HEK293 (cell line): Measurements from ENCODE around the gene ELAVL1.
A peak's percentile ranks its signal among the peaks of the same experiment; 100 is the strongest.

Experiments used
- BCL11A ChIP-seq: fragments of 450-650 bp; formaldehyde crosslinking; IDR thresholded peaks from 2 replicates; pipeline ENCODE4 v1.5.1; 2016; ENCODE audit warnings: low read depth, missing biosample characterization, missing genetic modification characterization
- FEZF1 ChIP-seq: fragments of 450-650 bp; formaldehyde crosslinking; IDR thresholded peaks from 2 replicates; pipeline ENCODE4 v1.5.1; 2016; ENCODE audit warnings: missing biosample characterization, missing genetic modification characterization
- HOXA7 ChIP-seq: sonication (generic); formaldehyde crosslinking; IDR thresholded peaks from 2 replicates; pipeline ENCODE4 v1.8.1; 2022; ENCODE audit warnings: missing genetic modification reagents, borderline replicate concordance
- KLF16 ChIP-seq: fragments of 450-650 bp; formaldehyde crosslinking; IDR thresholded peaks from 2 replicates; pipeline ENCODE4 v1.5.1; 2017; ENCODE audit warnings: missing biosample characterization, missing genetic modification characterization
- OVOL3 ChIP-seq: fragments of 450-650 bp; formaldehyde crosslinking; IDR thresholded peaks from 2 replicates; pipeline ENCODE4 v1.5.1; 2016; ENCODE audit warnings: missing biosample characterization, missing genetic modification characterization
- SCRT2 ChIP-seq: fragments of 450-650 bp; formaldehyde crosslinking; IDR thresholded peaks from 2 replicates; pipeline ENCODE4 v1.5.1; 2016; ENCODE audit warnings: missing biosample characterization, missing genetic modification characterization
- ZBTB6 ChIP-seq: fragments of 450-650 bp; formaldehyde crosslinking; IDR thresholded peaks from 2 replicates; pipeline ENCODE4 v1.5.1; 2017; ENCODE audit warnings: missing biosample characterization, missing genetic modification characterization
- ZNF112 ChIP-seq: fragments of 450-650 bp; formaldehyde crosslinking; IDR thresholded peaks from 2 replicates; pipeline ENCODE4 v1.5.0; 2017; ENCODE audit warnings: missing biosample characterization, missing genetic modification characterization
- ZNF19 ChIP-seq: fragments of 450-650 bp; formaldehyde crosslinking; IDR thresholded peaks from 2 replicates; pipeline ENCODE4; 2016; ENCODE audit warnings: missing biosample characterization, missing genetic modification characterization, low read depth
- ZNF274 ChIP-seq, 2 experiments: fragments of 200-500 bp in 1 of 2; fragments of 450-650 bp in 1 of 2; sonication (Bioruptor generic) in 1 of 2; formaldehyde crosslinking in 1 of 2; IDR thresholded peaks; 2 replicates each; pipeline versions ENCODE4 v1.5.1 to v1.6.1; 2014 to 2016; ENCODE audit warnings: borderline replicate concordance in 1 of 2, inconsistent platforms in 1 of 2, low read length in 1 of 2, missing biosample characterization in 1 of 2, missing genetic modification characterization in 1 of 2
- ZNF362 ChIP-seq: fragments of 450-650 bp; formaldehyde crosslinking; IDR thresholded peaks from 2 replicates; pipeline ENCODE4 v1.5.1; 2016; ENCODE audit warnings: missing biosample characterization, missing genetic modification characterization
- ZNF394 ChIP-seq: fragments of 450-650 bp; formaldehyde crosslinking; IDR thresholded peaks from 2 replicates; pipeline ENCODE4 v1.5.1; 2016; ENCODE audit warnings: missing biosample characterization, missing genetic modification characterization, mild to moderate bottlenecking, moderate library complexity, borderline replicate concordance
- ZNF48 ChIP-seq: fragments of 450-650 bp; formaldehyde crosslinking; IDR thresholded peaks from 2 replicates; pipeline ENCODE4 v1.5.1; 2016; ENCODE audit warnings: missing biosample characterization, missing genetic modification characterization
- ZNF571 ChIP-seq: fragments of 450-650 bp; formaldehyde crosslinking; IDR thresholded peaks from 2 replicates; pipeline ENCODE4 v1.5.0; 2017; ENCODE audit warnings: missing biosample characterization, missing genetic modification characterization
- ZNF624 ChIP-seq: fragments of 450-650 bp; formaldehyde crosslinking; IDR thresholded peaks from 2 replicates; pipeline ENCODE4 v1.5.1; 2017; ENCODE audit warnings: missing biosample characterization, missing genetic modification characterization
- ZNF626 ChIP-seq: fragments of 450-650 bp; sonication (Bioruptor Pico); formaldehyde crosslinking; IDR thresholded peaks from 2 replicates; pipeline ENCODE4 v1.5.1; 2018; ENCODE audit warnings: missing biosample characterization, missing genetic modification characterization, inconsistent platforms
- ZNF660 ChIP-seq: fragments of 450-650 bp; IDR thresholded peaks from 2 replicates; pipeline ENCODE4 v1.5.1; 2018; ENCODE audit warnings: missing biosample characterization, mild to moderate bottlenecking, missing genetic modification characterization
- ZNF664 ChIP-seq: fragments of 450-650 bp; formaldehyde crosslinking; IDR thresholded peaks from 2 replicates; pipeline ENCODE4 v1.5.1; 2016; ENCODE audit warnings: missing biosample characterization, missing genetic modification characterization
- ZNF704 ChIP-seq: fragments of 450-650 bp; formaldehyde crosslinking; IDR thresholded peaks from 2 replicates; pipeline ENCODE4 v1.5.1; 2016; ENCODE audit warnings: missing biosample characterization, missing genetic modification characterization
- ZNF747 ChIP-seq: fragments of 450-650 bp; formaldehyde crosslinking; IDR thresholded peaks from 2 replicates; pipeline ENCODE4 v1.5.1; 2016; ENCODE audit warnings: missing biosample characterization, missing genetic modification characterization
- ZNF837 ChIP-seq: fragments of 450-650 bp; formaldehyde crosslinking; IDR thresholded peaks from 2 replicates; pipeline ENCODE4 v1.5.1; 2016; ENCODE audit warnings: missing biosample characterization, missing genetic modification characterization
- ZXDB ChIP-seq: fragments of 450-650 bp; formaldehyde crosslinking; IDR thresholded peaks from 2 replicates; pipeline ENCODE4 v1.5.1; 2016; ENCODE audit warnings: missing biosample characterization, missing genetic modification characterization
- TF ChIP-seq, protein P1 (sequence below): fragments of 450-650 bp; formaldehyde crosslinking; IDR thresholded peaks from 2 replicates; pipeline ENCODE4 v1.5.1; 2016; ENCODE audit warnings: missing biosample characterization, missing genetic modification characterization, borderline replicate concordance
- TF ChIP-seq, protein P2 (sequence below): fragments of 450-650 bp; formaldehyde crosslinking; IDR thresholded peaks from 2 replicates; pipeline ENCODE4 v1.5.1; 2016; ENCODE audit warnings: missing biosample characterization, missing genetic modification characterization
- TF ChIP-seq, protein P3 (sequence below): fragments of 450-650 bp; formaldehyde crosslinking; IDR thresholded peaks from 2 replicates; pipeline ENCODE4 v1.5.1; 2017; ENCODE audit warnings: missing biosample characterization, missing genetic modification characterization
- TF ChIP-seq, protein P4 (sequence below): fragments of 450-650 bp; formaldehyde crosslinking; IDR thresholded peaks from 2 replicates; pipeline ENCODE4 v1.5.1; 2016; ENCODE audit warnings: missing biosample characterization, missing genetic modification characterization

The ELAVL1 gene

DNA sequence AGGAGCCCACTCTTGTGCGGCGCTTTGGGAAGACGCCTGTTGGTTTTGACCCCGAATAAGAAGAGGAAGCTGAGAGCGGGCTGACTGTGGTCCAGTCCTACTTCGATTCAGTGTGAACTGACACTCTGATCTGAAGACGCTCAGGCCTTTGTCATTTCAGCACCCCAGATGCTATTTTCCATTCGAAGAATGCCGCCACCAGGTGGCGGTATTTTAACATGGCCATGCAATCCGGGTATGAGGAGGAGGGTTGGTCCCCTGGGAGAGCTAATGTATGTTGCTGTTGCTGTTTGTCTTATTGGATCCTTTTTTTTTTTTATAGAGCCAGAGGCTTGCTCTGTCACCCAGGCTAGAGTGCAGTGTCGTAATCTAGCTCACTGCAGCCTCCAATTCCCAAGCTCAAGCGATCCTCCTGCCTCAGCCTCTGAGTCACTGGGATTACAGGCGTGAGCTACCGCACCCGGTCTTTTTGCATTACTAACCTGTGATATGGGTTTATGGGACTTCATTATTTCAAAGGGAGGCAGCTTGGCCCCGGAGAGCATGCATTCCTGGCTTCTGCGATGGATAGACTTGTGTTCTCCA, 61.2 kb downstream of the ELAVL1 start (continued):
- 0 out of 2 replicates have a peak, but pooled peaks have one; percentile 47 for TF ChIP-seq ZNF394 (tag by site-specific recombination)
- no peak; the same call in none of the 2 replicates for TF ChIP-seq ZNF660 (tag by site-specific recombination)
- TF ChIP-seq, protein P1, sequence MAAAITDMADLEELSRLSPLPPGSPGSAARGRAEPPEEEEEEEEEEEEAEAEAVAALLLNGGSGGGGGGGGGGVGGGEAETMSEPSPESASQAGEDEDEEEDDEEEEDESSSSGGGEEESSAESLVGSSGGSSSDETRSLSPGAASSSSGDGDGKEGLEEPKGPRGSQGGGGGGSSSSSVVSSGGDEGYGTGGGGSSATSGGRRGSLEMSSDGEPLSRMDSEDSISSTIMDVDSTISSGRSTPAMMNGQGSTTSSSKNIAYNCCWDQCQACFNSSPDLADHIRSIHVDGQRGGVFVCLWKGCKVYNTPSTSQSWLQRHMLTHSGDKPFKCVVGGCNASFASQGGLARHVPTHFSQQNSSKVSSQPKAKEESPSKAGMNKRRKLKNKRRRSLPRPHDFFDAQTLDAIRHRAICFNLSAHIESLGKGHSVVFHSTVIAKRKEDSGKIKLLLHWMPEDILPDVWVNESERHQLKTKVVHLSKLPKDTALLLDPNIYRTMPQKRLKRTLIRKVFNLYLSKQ (tag by site-specific recombination) = no peak
- no peak; the same call in 1 of the 2 replicates for TF ChIP-seq ZNF664 (tag by site-specific recombination)
- no peak for TF ChIP-seq ZNF362
- TF ChIP-seq KLF16 (tag by site-specific recombination) = no peak
- TF ChIP-seq ZNF837 (tag by site-specific recombination) = no peak
- TF ChIP-seq, protein P2, sequence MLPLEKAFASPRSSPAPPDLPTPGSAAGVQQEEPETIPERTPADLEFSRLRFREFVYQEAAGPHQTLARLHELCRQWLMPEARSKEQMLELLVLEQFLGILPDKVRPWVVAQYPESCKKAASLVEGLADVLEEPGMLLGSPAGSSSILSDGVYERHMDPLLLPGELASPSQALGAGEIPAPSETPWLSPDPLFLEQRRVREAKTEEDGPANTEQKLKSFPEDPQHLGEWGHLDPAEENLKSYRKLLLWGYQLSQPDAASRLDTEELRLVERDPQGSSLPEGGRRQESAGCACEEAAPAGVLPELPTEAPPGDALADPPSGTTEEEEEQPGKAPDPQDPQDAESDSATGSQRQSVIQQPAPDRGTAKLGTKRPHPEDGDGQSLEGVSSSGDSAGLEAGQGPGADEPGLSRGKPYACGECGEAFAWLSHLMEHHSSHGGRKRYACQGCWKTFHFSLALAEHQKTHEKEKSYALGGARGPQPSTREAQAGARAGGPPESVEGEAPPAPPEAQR (tag by site-specific recombination) = 0 out of 2 replicates have a peak, but pooled peaks have one; percentile 31
- TF ChIP-seq ZXDB (tag by site-specific recombination) = no peak; the same call in 1 of the 2 replicates
- TF ChIP-seq ZNF274 (IDR thresholded peaks at IDR 0.05; ENCODE audit: low read length) = no peak
- TF ChIP-seq ZNF274 (tag by site-specific recombination; IDR thresholded peaks at IDR 0.05; ENCODE audit: borderline replicate concordance) = no peak
- peak; percentile 98 for TF ChIP-seq ZBTB6 (tag by site-specific recombination)
- no peak for TF ChIP-seq ZNF571 (tag by site-specific recombination)
- TF ChIP-seq, protein P3, sequence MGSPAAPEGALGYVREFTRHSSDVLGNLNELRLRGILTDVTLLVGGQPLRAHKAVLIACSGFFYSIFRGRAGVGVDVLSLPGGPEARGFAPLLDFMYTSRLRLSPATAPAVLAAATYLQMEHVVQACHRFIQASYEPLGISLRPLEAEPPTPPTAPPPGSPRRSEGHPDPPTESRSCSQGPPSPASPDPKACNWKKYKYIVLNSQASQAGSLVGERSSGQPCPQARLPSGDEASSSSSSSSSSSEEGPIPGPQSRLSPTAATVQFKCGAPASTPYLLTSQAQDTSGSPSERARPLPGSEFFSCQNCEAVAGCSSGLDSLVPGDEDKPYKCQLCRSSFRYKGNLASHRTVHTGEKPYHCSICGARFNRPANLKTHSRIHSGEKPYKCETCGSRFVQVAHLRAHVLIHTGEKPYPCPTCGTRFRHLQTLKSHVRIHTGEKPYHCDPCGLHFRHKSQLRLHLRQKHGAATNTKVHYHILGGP (tag by site-specific recombination) = no peak
- TF ChIP-seq OVOL3 (tag by site-specific recombination) = 0 out of 2 replicates have a peak, but pooled peaks have one; percentile 21
- no peak for TF ChIP-seq ZNF747 (tag by site-specific recombination)
- peak; percentile 62 for TF ChIP-seq SCRT2 (tag by site-specific recombination)
- peak; percentile 15; the same call in 1 of the 2 replicates for TF ChIP-seq BCL11A
- no peak for TF ChIP-seq ZNF48 (tag by site-specific recombination)
- TF ChIP-seq, protein P4, sequence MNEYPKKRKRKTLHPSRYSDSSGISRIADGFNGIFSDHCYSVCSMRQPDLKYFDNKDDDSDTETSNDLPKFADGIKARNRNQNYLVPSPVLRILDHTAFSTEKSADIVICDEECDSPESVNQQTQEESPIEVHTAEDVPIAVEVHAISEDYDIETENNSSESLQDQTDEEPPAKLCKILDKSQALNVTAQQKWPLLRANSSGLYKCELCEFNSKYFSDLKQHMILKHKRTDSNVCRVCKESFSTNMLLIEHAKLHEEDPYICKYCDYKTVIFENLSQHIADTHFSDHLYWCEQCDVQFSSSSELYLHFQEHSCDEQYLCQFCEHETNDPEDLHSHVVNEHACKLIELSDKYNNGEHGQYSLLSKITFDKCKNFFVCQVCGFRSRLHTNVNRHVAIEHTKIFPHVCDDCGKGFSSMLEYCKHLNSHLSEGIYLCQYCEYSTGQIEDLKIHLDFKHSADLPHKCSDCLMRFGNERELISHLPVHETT (tag by site-specific recombination) = peak; percentile 65
- TF ChIP-seq FEZF1 (tag by site-specific recombination) = no peak
- TF ChIP-seq ZNF626 (tag by site-specific recombination) = no peak
- no peak for TF ChIP-seq ZNF624
- TF ChIP-seq HOXA7 (CRISPR knock-in tag) = no peak
- no peak for TF ChIP-seq ZNF704 (tag by site-specific recombination)
- no peak for TF ChIP-seq ZNF19 (tag by site-specific recombination)
- TF ChIP-seq ZNF112 (tag by site-specific recombination) = no peak
